Activated CD4-positive, alpha-beta T cell treated with anti-CD3 and anti-CD28 coated beads, Interleukin-2, amount 50 U/mL, for 16 hours (primary cell): ENCODE data around the gene ARHGEF39.
A peak's percentile ranks its signal among the peaks of the same experiment; 100 is the strongest.

Source experiments
- DNase-seq: peaks from one replicate; pipeline ENCODE4 v3.0.0-alpha.2; 2020

ARHGEF39 gene

GRCh38 chr9:35673132-35674024, 8.4 kb upstream of the ARHGEF39 start, which contains the start of gene CA9:
Gene CA9, plus strand, starts transcription at chr9:35673928. Its CDS starts 32 bp downstream, at chr9:35673960.
- DNase-seq, result no peak

DNA sequence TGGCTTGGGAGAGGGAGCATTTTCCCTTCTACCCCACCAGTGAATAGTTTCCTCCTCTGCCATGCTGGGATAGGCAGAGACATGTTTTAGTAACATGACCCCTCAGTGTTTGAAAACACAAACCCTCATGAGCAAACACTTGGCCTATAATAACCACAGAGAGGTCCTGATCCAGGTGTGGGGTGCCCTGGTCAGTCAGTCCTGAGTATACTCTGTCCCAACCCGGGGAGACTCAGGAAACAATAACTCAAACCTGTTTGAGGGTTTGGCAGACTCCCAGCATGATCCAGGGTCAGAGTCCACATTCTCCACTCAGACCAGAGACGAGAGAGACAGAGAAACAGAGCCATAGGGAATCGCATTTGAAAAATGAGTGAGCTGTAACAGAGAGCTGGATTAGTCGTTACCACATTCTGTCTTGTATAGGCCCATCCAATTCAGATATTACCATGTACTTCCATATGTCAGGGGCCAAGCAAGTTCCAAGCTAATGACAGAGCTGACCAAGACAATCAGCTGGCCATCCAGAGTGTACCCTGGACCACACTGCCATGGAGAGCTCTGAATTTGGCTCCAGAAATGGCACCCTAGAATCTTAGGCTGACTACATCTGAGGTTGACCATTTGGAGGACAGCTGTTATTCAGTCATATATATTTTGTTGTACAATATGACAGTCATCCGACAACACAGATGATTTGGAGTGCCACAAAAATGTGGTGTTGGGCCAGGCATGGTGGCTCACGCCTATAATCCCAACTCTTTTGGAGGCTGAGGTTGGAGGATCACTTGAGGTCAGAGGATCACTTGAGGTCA, 4.5 kb upstream of the ARHGEF39 start:
- no peak for DNase-seq

DNA sequence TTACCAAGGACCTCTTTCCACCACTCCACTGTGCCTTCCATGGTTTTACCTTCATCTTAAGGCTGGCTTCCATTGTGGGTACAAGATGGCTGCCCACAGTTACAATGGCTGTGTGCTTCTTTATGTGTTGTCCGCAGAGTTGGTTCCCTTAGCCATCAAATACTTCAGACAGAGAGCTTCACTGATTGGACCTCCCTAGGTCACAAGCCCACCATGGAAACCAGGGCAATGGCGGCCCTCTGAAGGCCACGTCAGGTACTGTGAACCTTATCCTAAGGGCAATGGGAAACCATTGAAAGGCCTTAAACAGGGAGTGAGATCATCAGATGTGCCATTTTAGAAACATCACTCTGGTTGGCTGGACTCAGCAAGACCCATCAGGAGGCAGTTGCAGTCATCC, 2.9 kb upstream of the ARHGEF39 start:
- DNase-seq, result no peak

GRCh38 chr9:35666549-35666948, 1.6 kb upstream of the ARHGEF39 start:
- no peak for DNase-seq

DNA sequence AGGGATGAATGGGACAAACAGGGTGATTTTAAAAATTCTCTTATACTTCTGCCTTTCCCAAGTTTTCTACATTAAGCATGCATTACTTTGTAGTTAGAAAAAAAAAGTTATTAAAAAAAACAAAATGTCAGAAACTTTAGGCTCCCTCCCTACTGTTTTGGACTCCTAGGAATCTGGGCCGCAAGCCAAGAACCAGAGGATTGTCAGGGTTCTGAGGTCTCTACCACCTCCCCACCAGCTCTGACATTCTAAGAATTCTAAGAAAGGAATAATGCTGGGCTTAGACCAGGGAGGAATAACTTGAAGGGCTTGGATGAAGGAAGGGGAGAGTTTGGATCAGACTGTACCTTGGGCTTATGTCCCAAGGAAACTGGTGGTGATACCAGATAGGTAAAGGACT, 1.1 kb upstream of the ARHGEF39 start:
- no peak for DNase-seq

DNA sequence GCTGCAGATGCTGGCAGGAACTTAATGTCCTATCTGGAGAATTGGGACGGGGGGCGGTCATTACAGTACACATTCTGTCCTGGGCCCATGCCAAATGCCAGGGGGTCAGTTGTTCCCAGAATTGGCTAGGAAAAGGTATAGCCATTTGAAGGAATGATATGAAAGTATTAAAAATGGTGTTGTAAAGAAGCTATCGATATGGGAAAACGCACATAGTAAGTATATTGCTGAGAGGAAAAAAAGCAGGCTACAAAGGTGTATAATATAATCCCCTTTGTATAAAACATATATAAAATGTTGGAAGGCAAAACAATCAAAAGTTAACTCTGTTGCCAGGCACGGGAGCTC, 450 bp upstream of the ARHGEF39 start:
- no peak for DNase-seq

DNA sequence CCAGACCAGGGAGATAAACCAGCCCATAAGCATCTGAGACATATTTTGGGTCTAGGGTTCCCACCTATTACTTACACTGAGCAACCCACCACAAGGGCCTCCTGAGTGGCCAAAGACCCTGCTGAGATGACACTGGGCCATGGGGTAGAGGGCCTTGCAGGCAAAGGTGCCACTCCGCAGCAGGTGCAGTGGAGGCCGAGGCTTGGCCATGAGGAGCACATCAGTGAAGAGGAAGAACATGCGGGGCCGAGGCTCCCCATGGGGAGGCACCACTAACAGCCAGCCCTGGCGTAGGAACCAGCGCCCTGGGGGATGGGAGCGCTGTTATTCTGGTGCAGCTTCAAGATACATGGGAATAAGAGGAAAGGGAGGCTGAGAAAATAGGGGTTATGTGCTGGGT, 2.6 kb downstream of the ARHGEF39 start:
- DNase-seq, result no peak

- peak; percentile 39 for DNase-seq
Observed at GRCh38 chr9:35661756-35662350, 3.1 kb downstream of the ARHGEF39 start.

- no peak for DNase-seq
Observed at GRCh38 chr9:35660966-35661415, 4.0 kb downstream of the ARHGEF39 start.

DNA sequence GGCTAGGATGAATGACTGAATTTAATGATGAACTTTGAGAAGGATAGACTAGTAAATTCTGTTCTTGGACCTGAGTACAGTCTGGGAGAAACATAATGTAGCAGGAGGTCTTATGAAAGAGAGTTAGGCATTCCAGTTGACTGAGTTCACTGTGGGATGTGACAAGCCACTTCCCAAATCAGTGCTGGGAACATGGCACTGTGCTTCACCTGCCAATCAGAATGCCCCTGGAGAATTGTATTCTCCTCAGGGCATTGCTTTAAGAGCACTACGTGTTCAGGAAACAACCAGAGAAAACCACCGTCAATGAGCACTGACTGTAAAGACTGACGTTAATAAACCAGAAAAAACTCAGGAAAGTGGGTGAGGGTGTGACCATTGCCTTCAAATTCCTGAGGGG, 5.7 kb downstream of the ARHGEF39 start:
- no peak for DNase-seq

DNA sequence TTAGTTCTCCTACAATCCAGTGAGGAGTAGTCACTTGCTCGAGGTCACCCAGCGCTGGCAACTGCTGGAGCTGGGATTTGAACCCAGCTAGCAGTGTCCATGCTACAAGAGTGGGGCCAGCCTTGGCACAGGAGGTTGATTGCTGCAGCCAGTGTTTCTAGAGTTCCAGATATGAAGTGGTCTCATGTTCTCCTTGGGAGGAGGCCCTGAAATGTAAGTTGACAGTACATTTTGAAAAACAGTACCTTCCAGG, 6.1 kb downstream of the ARHGEF39 start:
- peak; percentile 36 for DNase-seq

GRCh38 chr9:35658137-35658967, 6.6 kb downstream of the ARHGEF39 start, which contains the start of gene CCDC107:
Gene CCDC107, plus strand, starts transcription at chr9:35658292. Its CDS starts 88 bp downstream, at chr9:35658380.
- peak; percentile 86 for DNase-seq

GRCh38 chr9:35657546-35658136, 7.4 kb downstream of the ARHGEF39 start, which contains the start of gene RMRP:
Gene RMRP, minus strand, starts transcription at chr9:35658019.
- DNase-seq, result peak; percentile 99

GRCh38 chr9:35656831-35657545, 8.0 kb downstream of the ARHGEF39 start:
- DNase-seq, result no peak

DNA sequence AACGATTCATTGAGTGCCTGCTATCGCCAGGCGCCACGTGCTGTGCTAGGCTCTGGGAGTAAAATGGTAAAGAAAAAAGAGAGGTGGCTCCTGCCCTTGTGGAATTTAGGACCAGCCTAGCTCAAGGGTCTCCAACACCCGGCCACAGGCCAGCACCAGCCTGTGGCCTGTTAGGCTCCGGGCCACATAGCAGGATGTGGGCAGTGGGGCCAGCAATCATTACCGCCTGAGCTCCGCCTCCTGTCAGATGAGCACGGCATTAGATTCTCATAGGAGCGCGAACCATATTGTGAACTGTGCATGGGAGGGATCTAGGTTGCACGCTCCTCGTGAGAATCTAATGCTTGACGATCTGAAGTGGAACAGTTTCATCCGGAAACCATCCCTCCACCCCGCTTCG, 8.6 kb downstream of the ARHGEF39 start:
- no peak for DNase-seq

- DNase-seq, result no peak
Observed at GRCh38 chr9:35653611-35654010, 11.4 kb downstream of the ARHGEF39 start.

DNA sequence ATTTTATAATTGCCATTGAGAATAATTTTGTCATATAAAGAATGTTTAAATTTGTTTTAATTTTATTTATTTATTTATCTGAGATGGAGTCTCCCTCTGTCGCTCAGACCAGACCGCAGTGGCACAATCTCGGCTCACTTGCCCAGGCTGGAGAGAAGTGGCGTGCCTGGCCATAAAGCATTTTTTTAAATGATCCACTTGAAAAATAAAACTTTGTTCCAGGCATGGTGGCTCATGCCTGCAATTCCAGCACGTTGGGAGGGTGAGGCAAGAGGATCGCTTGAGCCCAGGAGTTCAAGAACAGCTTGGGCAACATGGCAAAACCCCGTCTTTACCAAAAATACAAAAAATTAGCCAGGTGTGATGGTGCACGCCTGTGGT, 12.2 kb downstream of the ARHGEF39 start:
- no peak for DNase-seq

- no peak for DNase-seq
Observed at GRCh38 chr9:35651956-35652828, 12.8 kb downstream of the ARHGEF39 start.

DNA sequence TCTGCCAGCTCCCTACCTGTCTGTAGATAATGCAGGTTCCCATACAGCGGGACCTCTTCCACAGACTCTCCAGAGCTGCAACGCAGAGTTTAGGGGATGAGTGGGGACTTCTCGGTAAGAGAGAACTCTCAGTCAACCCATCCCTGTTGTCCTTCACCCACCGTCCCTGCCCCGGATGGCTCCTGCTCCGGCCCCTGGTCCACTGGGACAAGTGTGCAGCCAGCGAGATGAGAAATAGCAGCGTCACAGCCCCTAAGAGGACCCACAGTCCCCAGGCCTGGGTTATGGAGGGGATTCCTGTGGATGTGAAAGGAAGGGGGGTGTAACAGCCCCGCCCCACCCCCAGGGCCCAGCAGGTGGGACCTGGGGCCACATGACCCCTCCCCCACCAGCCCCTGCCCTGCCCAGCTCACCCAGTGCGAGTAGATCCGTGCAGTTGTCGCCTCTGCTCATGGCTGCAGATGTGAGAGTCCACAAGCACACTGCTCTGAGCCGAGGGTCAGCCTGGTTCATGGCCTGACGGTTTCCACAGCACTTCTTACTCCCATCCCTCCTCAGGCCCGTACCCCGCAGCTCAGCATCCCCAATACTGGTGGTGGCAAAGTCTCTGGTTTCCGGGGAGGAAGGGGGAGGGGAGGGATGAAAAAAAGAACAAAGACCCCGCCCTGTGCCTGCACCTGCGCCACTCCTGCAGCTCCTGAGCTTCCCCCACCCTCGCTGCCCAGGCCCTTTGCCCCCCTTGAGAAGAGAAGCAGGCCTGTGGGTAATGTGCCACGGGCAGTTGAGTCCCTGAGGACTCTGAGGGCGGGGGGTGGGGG, 14.4 kb downstream of the ARHGEF39 start, which contains the start of gene SIT1:
Gene SIT1, minus strand, starts transcription at position 591 of the 818 bp plus-strand sequence. Its CDS starts 78 bp downstream, at position 513.
- peak; percentile 47 for DNase-seq
